Right forelimb (tissue), 1 donor: Measurements from ENCODE around the gene CAPS.

Experiments used
- DNase-seq: peaks from one replicate; pipeline ENCODE4 v3.0.0-alpha.2; 2018

Gene CAPS

DNA sequence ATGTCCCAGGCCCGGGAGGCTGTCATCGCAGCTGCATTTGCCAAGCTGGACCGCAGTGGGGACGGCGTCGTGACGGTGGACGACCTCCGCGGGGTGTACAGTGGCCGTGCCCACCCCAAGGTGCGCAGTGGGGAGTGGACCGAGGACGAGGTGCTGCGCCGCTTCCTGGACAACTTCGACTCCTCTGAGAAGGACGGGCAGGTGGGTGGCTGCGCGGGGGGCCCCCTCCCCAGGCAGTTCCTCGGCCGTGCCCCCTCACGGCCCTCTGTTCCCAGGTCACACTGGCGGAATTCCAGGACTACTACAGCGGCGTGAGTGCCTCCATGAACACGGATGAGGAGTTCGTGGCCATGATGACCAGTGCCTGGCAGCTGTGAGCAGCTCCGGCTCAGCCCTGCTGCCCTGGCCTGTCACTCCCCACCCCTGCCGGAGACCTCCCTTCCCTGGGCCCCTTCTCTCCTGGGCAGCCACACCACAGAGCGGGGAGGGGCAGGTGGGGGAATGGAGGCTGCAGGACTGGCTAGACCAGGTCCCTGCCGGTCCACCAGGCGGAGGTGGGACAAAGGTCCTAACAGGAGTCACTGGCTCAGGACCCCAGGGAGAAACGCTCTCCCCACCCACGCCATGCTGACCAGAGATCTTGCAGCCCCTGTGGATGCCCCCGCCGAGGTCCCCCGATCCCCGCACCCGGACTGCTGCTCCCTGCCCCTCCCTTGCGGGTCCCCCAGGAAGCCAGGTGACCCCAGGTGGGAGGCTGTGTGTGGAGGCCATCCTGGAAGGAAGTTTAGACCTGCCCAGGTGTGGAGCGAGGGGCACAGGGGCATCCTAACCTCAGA, 1.1 kb downstream of the CAPS start:
- no peak for DNase-seq

DNA sequence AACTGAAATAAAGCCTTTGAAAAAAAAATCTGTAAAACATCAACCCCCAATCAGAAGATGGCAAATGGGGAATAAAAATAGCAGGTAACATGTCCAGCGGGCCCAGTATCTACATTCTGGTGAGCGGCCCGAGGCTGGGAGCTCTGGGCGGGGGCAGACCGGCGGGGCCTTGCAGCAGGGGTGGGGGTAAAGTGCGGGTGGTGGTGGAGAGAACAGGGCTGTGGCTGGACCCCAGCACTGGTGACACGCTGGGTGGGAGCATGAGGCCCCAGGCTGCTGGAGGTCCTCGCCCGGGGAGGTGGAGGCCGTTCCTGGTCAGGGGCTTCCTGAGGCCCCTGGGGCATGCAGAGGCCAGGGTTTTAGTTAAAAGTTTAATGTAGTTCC, 1.7 kb downstream of the CAPS start:
- no peak for DNase-seq

DNA sequence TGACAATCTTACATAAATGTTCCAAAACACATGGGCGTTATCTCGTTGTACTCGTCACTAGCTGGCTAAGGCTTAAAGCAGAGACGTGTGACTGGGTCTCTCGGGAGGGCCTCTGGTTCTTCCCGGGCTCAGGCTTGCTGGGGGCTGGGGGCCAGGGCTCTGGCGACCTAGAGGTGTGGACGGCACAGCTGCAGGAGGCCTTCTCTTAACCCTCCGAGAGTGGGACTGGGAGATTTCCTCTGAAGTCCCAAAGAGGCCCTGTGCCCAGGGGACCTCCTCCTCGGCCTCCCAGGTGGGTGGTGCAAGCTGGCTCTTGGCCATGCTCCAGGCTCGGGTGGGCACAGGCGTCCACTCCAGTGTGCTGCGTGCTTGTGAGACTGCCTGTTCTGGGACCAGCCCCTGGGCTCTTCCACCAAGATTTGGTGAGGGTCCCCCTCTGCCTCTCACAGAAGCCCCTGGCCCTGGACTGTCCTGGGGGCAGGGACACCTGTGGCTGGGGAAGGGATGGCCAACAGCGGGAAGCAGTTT, 2.2 kb downstream of the CAPS start:
- no peak for DNase-seq

DNA sequence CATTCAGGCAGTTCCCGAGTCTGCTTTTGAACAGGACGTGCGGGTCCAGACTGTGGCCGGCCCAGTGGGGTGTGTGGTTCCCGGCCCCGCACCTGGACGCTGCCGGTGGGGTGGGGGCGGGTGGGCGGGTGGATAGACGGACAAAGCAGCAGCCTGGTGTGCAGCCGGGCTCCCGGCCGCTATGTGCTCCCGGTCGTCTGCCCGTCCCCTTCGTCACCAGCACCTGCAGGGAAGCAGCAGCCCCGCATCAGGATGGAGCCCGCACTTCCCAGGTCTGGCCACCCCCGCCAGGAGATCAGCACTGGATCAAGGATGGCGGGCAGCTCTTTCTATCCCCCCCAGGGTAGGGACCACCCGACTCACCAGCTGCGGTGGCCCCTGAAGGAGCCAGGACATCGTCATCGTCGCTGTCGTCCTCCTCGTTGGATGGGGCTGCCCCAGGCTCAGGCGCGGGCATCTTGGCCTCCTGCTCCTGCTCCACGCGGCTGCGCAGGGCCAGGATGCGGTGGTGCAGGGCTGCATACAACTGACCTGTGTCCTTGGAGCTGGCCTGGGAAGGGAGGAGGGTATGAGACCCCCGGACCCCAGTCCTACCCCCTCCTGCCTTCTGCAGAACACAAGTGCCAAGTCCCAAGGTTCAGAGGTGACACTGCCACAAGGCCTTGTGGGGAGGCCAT, 3.5 kb downstream of the CAPS start:
- no peak for DNase-seq

DNA sequence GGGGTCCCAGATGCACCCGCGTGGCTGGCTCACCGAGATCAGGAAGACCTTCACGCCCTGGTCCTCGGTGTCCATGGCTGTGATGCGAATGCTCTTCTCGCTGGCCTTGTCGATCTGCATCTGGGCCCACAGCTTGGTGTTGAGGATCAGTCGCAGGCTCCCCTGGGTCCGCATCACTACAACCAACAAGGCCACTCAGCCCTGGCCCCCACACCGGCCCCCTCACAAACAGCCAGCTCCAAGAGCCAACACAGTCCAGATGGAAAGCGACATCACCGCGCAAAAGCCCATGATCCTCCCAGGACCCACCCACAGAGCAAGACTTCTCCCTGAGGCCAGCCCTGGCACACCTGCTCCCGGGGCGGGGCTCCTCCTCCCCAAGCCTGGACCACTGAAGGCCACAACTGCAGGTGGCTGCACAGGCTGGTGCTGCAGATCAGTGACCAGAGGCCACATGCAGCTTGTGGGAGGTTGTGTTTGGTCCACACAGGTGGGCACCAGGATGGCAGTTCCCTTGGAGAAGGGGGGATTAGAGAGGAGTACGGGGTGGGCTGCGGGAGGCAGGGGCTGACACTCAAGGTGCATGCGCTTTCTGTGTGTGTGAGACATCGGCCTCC, 4.5 kb downstream of the CAPS start:
- no peak for DNase-seq

DNA sequence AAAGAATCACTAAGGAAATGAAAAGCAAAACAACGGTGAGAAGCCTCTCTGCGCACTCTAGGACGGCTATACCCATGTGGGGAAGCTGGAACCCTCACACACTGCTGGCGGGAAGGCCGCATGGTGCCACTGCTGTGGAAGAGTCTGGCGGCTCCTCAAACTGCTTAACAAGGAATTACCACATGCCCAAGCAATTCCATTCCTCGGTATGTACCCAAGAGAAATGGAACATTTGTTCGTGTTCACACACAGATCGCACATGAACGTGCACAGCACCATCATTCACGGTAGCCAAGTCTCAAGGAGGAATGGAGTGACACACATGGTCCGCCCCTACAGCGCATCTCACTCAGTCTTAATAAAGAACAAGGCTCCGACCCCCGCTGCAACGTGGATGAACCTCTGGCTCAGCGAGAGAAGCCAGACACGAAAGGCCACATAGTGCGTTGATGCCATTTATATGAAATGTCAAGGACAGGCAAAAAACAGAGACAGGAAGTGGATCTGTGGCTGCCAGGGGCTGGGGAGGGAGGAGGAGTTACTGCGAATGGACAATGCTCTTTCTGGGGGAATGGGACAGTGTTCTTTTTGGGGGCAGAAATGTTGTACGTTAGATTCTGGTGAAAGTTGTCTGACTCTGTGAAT, 7.6 kb downstream of the CAPS start:
- no peak for DNase-seq

DNA sequence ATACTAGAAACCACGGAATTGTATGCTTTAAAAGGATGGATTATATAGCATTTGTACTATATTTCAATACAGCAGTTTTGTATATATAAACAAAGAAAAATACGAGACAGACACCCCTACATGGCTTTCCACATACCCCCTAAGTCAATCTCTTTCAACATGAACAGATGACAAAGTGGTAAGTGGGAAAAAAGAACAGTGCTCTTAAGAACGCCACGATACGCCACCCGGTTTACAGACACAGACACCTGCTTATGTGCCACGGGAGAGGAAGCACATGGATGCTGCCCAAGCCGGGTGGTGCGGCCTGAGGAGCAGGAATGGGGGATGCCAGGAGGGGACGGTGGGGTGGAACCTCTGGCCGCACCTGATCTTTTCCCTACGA, 8.1 kb downstream of the CAPS start:
- DNase-seq, result no peak

DNA sequence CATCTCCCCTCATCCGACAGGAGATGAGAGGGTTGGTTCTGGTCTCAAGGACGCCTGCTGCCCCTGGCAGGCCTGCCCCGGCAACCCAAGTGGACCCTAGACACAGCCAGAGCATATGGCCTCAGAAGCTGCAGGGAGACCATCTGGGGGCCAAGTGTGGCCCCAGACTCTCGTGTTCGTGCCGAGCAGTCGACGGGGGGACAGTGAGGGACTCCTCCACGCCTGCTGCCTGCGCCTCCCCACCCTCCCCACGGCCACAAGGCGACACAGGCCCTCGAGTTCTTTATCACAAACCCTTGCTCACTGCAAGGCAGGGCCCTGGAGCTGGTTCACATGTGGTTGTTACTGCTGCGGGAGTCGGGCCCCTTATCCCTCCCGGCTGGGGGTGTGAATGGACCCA, 9.3 kb downstream of the CAPS start:
- DNase-seq, result no peak

DNA sequence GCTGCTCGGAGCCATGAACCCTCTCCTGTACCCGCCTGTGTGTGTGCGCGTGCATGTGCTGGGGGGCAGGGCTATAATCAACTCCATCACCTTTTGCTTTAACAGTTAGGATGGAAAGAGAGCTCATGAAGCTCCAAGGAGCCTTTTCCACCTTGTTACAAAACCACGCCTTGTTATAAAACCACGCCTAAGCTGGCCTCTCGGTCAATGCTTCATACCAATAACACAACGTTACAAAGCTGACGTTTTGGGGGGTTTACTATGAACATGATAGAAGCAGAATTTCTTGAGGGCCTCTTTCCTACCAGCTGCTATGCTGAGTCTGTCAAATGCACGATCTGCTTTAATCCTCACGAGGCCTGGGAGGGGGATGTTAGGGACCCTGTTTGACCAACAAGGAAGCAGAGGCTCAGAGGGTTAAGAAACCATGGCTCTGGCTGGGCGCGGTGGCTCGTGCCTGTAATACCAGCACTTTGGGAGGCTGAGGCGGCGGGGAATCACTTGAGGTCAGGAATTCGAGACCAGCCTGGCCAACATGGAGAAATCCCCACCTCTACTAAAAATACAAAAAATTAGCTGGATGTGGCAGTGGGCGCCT, 11.9 kb downstream of the CAPS start:
- DNase-seq, result no peak

DNA sequence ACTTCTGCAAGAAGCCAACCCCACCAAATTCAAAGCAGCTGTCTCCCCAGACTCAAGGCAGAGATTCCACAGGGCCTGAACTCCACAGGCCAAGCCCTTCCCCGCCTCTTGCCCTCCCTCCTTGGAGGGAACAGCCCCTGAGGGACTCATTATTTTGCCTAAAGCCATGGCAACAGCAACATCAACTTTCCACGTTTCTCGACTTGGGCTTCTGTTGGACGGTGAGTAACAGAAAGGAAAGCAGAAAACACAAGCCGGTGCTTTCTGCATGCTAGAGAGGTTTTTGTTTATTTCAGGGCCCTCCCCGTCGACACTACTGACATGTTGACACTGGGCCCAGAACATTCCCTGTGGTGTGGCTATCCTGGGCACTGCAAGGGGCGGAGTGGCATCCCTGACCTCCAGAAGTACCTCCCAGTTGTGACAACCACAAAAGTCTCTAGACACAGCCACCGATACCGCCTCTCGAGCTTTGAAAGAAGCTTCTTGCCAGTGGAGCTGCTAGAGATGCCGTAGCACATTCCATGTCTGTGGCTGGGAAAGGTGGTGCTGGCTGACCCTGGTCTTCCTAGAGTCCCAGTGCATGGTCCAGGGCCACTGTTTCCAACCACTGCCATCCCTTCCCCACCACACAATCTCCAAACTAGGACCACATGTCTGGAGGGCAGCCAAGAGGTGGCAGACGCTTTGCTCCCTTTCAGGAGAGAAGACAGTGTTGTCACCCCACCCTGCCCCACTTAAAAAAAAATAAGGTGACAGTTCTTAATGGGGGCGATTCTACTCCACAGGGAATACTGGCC, 12.8 kb downstream of the CAPS start:
- peak; percentile 77 for DNase-seq

DNA sequence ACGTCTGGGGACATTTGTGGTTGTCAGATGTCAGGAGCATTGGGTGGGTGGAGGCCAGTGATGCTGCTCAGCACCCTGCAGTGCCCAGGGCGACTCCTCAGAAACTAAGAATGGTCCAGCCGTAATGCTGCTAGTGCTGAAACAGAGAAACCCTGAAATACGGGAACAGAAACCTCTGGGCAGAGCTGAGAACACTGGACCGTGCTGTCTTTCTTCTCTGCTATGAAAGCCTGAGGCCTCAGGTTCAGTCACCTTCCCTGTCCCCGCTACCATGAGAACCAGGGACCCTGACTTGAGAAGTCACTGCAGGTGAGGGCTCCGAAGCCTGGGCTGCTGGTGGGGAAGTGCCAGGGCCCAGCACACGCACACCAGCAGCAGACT, 13.4 kb downstream of the CAPS start:
- DNase-seq, result no peak

DNA sequence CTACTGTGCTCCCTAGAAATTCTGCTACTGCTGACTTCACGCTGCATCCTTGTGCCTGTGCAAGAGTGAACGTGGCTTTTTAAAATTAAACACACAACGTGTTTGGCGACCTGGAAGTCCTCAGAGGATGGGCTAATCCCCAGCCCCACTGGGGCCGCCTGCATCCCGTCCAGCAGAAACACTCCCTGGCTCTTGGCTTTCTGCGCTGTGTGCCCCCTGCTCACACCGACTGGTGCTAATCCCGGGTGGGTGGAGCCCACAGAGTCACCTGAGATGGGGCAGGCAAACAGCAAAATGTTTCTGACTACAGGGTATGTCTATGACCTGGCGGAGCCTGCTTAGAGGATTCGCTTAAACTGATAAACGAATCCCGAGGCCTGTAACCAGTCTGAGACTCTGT, 15.1 kb downstream of the CAPS start:
- DNase-seq, result no peak

DNA sequence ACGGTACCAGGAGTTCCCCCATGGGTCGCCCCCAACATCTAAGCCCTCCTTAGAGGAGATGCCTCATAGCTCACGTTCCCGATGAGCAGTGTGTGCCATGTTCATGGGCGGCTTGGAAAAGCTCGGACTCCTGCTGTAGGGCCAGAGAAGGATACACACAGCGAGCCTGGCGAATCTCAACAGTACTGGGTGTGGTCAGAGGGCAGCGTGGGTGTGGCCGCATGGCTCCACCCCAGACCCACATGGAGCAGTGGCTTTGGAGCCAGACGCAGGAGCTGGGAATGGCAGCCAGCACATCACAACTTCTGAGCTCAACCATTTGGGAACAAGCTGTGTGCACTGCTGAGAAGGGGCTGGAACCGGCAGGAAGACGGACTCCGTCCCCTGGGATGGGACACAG, 15.6 kb downstream of the CAPS start:
- DNase-seq, result no peak

DNA sequence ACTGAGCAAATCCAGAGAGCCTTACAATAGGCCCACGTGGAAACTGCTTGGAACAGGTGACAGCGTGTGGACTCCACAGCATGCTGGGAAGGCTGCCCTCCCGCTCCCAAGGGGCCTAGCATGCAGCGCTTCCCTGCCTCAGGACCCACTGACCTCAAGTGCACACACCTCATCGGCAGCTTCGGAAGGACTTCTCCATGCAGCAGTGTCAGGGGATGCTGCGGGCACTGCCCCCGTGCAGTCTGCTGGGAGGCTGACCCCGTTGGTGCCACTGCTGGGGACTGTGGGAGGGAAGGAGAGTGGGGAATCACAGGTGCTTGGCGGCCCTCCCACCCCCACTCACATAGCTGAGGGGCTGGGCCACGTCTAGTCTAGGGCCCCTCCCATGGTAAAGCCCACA, 17.2 kb downstream of the CAPS start:
- DNase-seq, result no peak

DNA sequence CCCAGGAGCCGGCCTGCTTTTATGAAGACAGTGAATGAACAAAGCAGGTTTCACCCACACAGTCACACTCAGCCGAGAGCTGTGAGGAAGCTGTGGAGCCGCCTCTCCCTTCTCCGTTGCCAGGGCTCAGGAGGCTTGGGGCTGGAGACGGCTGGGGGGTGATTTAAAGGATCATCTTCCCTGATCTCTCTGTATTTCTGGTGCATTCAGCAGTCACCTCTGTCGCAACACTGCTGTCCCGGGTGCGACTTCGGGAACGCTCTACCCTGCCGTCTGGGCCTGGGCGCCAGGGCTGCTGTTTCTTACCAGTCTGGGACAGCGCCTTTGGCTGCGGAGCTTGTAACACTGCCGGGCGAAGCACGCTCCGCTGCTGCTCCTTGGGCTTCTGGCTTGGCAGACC, 18.1 kb downstream of the CAPS start:
- DNase-seq, result no peak

DNA sequence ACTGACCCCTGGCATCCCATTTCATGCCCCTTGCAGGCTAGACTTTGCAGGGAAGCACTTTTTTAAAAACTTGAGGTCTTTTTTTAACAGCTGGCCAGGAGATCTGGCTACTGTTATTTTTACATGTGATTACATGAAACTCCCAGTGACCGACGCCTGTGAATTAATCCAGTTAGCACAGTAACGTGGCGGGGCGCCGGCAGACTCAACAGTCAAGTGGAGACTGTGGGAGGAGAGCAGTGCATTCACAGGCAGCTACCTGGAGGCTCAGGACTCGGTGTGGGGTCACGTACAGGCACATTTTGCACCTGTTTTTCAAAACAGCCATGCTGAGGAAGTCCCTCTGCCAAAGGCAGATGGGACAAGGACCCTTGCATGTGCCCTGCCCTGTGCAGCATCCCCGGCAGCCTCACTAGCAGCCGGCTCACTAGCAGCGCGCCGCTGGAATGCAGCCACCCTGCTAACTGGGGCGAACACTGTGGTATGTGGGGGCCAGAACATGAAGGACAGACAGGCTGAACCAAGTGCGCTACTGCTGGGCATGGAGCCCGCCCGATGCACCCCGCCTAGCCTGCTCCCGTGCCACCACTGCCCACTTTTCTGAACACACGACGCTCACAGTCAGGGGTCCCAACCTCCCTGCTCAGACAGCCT, 18.7 kb downstream of the CAPS start:
- no peak for DNase-seq

DNA sequence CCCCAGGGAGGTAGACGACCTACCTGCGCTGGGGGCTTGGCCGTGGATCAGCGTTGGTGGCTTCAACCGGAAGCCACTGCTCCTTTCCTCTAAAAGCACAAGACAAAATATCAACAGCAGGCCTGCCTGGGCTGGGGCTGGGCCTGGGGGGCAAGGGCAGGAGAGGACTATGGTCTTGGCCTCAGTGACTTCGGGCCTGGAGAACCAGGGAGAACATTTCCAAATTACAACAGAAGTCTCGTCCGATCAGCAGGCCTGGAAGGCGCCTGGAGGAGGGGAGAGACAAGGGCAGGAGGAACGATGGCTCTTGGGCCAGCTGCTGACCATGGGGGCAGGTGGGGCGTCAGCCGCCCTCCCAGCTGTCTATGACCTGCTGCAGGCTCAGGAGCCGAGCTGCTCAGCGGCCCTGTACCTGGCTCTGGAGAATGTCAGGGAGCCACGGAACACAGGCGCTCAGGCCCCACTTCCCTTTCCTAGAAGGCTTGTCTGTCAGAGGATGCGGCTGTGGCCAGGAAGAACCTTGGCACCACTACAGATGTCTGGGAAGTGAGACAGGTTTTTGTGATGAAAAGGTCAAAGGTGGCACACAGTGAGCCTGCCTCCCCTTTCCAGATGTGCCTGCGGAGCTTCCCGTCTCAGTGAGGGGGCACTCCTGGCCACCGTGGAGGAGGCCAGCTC, 19.5 kb downstream of the CAPS start:
- DNase-seq, result no peak

DNA sequence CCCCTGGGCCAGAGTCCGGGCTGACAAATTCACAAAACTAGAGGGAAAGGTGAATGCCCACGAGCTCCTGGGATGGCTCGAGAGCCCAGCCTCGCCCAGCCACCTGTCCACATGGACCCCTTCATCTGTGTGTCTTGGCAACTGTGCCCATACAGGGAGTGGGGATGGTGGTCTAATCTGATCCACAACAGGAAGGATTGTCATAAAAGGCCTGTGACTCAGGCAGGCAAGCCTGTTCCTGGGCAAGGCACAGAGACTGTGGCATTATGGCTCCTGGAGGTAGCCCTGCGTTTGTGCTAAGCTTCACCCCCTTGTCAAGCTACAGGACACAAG, 20.0 kb downstream of the CAPS start:
- DNase-seq, result no peak

DNA sequence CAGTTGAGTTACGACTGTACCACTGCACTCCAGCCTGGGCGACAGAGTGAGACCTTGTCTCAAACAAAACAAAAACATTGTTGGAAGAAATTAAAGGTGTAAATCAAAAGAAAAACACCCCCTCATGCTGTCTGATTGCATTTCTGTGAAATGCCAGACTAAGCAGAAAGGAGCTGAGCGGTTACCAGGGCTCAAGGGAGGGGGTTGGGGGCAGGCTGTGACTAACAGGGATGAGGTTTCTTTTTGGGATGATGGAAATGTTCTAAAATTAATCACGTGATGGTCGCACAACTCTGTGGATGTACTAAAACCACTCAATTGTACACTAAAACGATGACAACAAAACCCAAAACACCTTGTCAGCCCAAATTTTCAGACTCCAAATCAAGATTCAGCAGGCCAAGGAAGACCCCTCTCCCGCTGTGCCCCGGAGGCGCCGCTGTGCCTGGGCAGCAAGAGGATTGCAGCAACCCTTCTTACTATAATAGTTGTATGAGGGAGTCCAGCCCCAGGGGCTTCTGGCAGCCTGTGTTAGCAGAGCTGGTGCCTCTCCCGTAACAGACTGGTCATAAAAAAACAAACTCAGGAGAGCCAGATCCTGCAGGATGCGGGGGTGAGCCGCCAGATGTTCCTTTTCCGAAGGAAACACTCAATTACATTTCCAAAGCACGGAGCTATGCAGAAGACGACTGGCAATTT, 20.9 kb downstream of the CAPS start:
- DNase-seq, result peak; percentile 74

DNA sequence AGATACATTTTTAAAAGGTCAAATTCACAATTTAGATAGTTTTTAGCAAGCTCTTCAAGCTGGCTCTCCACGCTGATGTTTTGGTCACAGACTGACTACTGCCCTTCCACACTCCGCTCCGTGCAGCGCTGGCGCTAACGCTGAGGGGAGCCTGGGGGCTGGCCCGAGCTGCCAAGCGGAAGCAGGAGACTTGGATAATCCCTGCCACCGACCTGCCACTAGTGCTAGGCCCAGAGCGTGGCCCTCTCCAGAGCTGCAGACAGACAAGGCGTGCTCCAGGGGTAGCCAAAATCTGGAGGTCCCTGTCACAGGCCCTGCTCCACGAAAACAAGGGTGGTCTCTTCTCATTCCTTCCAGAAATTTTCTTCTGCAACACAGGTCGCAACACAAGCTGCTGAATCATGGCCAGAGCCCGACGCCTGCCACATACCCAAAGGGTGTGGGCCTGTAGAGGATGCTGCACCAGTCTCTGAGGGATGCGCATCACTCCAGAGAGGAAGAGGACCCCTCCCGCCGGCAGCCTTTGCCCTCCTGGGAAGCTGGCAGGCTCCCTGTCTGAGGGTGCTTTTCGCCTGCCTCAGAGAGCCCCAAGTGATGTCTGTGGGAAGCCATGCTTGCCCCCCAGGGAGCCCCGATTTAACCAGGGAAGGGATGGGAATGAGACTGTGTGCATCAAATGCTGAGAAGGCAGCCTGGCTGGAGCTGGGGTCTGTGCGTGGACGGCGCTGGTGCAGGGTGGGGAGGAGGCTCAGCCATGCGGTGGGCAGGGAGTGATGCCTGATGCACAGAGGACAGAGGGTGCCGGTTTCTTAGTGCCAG, 21.6 kb downstream of the CAPS start:
- DNase-seq, result peak; percentile 65
